GM18870 (cell line): ENCODE measurements around the gene PYURF.
"Not testable (repeated sequence)": the region's sequence is repeated elsewhere in the genome, so short reads cannot be mapped to it uniquely, and the experiment has no call there.

ENCODE experiments used
- ATAC-seq: cut with Tn5 transposase; IDR thresholded peaks from one replicate; pipeline ENCODE4 v1.9.1; 2021; ENCODE audit warnings: moderate library complexity; ENCODE audit not compliant: unreplicated experiment

The PYURF gene, protein sequence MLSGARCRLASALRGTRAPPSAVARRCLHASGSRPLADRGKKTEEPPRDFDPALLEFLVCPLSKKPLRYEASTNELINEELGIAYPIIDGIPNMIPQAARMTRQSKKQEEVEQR

GRCh38 chr4:88523325-88524129 lies at the start of gene PYURF:
PYURF (minus strand) TSS chr4:88523776; CDS start chr4:88523700, 76 bp downstream.
- peak; percentile 58 for ATAC-seq

- no peak for ATAC-seq
These were observed 46.4 kb upstream of the PYURF start for GRCh38 chr4:88570001-88570400.

GRCh38 chr4:88567591-88567990 lies 44.0 kb upstream of the PYURF start:
- ATAC-seq = no peak

GRCh38 chr4:88549815-88550214 lies 26.2 kb upstream of the PYURF start:
- no peak for ATAC-seq

DNA sequence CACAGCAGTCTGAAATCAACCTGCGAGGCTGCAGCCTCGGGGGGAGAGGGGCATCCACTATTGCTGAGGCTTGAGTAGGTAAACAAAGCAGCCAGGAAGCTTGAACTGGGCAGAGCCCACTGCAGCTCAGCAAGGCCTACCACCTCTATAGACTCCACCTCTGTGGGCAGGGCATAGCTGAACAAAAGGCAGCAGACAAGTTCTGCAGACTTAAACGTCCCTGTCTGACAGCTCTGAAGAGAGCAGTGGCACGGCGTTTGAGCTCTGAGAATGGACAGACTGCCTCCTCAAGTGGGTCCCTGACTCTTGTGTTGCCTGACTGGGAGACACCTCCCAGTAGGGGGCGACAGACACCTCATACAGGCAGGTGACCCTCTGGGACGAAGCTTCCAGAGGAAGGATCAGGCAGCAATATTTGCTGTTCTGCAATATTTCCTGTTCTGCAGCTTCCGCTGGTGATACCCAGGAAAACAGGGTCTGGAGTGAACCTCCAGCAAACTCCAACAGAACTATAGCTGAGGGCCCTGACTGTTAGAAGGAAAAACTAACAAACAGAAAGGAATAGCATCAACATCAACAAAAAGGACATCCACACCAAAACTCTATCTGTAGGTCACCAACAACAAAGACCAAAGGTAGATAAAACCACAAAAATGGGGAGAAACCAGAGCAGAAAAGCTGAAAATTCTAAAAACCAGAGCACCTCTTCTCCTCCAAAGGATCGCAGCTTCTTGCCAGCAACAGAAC lies 15.9 kb upstream of the PYURF start:
- ATAC-seq = not testable (repeated sequence)

DNA sequence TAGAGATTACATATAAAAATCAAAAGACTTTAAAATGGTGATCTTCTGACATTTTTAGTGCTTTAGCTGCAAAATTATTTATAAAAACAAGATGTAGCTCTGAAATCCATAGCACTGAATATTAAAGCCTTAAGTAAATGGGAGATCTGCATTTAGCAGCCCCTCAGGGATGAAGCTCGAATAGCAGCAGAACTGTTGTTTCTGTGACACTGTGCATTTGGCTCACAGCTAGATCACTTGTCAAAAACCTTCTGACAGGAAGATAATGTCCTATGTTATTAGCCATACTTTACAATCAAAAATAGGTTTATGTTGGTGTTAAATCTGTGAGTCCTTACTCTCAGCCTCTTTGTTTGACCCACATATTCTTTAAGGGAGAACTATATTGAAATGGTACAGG lies 14.1 kb upstream of the PYURF start:
- no peak for ATAC-seq

DNA sequence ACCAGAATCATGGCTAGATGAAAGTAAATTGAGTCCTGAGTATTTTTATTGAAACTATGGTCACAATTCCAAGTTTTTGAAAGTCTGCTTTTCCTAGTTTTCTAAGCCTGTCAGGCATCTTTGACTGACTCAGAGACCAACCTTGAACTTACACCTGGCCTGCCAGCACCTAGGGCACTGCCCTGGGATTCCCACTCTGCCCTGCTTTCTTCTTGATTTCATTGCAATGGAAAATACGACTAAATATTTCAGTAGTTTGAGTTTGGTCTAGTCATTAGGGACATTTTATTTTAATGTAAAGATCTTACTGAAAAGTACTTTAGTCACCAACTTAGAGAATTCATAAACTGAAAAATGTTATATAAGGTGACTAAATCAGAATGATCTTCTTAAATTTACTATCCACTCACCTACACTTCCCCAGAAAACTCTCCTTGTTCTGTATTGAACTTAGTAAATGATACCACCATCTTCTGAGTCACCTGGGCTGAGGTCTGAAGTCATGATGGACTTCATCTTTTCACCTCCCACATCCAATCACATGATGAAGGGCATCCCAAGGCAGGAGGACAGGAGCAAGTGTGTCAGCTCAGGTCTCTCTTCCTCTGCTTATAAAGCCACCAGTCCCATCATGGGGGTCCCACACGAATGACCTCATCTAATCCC lies 11.6 kb upstream of the PYURF start:
- ATAC-seq = no peak

DNA sequence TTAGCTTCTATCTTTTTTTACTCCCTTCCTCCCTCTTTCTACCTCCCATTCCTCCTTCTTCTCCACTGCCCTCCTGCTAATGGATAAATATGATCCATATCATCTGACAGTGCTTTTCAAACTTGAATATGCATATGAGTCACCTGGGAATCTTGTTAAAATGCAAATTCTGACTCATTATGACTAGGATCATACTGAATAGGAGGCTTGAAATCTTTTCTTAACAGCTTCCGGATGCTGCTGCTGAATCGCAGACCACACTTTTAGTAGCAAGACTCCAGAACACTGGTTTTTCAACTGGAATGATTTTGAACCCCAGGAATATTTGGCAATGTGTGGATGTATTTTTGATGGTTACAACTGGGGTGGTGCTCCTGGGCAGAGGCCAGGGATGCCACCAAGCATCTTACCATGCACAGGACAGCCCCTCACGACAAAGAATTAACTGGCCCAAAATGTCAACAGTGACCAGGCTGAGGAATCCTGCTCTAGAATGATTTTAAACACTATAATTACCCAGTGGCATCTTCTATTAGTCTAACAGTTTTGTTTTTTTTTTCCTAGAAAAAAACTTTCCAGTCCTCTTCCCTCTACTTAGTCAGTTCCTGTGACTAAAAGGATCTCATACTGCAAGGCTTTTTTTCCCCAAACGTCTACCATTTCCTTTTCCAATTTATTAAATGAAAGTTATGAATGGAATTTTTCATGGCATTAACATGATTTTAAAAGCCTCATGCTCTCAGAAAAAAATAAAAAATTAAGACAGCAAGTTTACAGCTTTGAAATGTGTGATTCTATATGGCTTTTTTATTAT lies 10.6 kb upstream of the PYURF start:
- no peak for ATAC-seq

GRCh38 chr4:88533088-88533790 lies 9.7 kb upstream of the PYURF start:
- no peak for ATAC-seq

DNA sequence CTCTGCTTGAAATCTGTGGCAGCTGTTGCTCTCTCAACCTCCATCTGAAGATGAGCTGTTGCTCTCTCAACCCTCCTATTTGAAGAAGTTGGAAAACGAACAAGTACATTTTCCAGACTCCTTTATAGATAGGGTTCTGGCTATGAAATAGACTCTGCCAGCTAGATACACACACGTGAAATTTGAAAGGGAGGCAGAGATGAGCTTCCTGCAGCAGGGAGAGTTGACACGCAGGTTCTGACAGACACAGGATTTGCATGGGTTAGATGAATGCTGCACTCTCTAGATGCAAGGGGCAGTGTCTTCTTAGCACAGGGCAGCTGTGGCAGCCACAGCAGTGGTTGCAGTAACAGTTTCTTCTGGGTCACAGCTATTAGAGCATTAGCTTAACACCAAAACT lies 8.0 kb upstream of the PYURF start:
- no peak for ATAC-seq

- no peak for ATAC-seq
These were observed 5.3 kb upstream of the PYURF start for GRCh38 chr4:88528861-88529260.

DNA sequence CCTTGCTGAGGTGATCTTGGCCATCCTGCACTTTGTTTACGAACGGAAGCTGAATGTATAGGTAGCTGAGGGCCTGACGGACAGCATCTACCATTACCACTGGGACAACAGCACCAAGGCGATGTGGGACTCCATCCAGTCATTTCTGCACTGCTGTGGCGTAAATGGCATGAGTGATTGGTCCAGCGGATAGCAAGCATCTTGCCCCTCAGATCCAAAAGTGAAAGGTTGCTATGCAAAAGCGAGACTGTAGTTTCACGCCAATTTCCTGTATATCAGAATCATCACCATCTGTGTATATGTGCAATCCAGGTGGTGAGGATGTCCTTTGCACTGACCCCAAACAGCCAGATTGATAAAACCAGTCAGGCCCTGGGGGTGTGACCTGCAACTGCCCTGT lies 4.2 kb upstream of the PYURF start:
- peak; percentile 50 for ATAC-seq

- ATAC-seq = no peak
These were observed 2.7 kb upstream of the PYURF start for GRCh38 chr4:88526221-88526815.

DNA sequence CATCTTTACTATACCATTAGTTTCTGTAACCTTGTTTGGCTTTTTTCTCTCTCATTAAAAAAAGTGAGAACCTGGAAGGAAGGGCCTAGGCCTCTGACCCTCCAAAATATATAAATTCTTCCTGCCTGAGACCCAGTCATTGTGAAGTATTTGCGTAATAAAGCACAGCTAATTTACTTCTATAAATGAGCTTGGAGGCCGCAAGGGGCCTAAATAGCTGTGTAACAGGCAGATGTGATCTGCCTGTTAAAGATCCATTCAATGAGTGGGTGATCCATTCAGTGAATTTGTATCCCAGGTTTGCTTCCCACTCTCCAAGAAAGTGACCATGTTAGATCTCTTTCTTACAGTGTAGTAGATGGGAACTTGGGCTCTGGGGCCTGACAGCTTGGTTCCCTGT lies 595 bp upstream of the PYURF start:
- no peak for ATAC-seq

- no peak for ATAC-seq
These were observed 763 bp downstream of the PYURF start for GRCh38 chr4:88522702-88523324.

DNA sequence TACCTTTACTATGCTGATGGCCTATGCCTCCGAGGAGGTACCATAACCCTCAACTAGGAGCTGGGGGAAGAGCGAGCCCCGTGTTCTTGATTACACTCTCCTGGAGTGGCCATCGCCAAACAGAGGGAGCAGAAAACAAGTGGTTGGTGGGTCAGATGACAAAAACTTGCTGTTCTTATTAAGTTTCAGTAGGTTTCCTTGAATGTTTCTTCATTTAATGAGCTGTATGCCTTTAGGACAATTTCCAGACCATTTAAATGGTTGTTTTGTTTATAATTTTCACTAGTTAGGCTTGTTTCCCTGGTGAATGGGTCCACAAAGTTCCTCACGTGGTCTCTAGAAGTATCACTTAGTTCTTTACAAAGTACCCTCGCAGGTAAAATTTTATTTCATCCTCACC lies 4.7 kb downstream of the PYURF start:
- ATAC-seq = no peak

GRCh38 chr4:88517825-88518224 lies 5.8 kb downstream of the PYURF start:
- ATAC-seq = no peak

- no peak for ATAC-seq
These were observed 6.8 kb downstream of the PYURF start for GRCh38 chr4:88516746-88517145.
